Endometrium (tissue), 2 donors: ENCODE measurements around the gene CXCR4.

Experiments used
- FAIRE-seq: peaks from 2 replicates; lab custom pipeline; 2012; peaks lifted over from hg19 to GRCh38; lab: Jason Lieb, UNC
- donor health status: control.
- donor health status: control.

Gene CXCR4

DNA sequence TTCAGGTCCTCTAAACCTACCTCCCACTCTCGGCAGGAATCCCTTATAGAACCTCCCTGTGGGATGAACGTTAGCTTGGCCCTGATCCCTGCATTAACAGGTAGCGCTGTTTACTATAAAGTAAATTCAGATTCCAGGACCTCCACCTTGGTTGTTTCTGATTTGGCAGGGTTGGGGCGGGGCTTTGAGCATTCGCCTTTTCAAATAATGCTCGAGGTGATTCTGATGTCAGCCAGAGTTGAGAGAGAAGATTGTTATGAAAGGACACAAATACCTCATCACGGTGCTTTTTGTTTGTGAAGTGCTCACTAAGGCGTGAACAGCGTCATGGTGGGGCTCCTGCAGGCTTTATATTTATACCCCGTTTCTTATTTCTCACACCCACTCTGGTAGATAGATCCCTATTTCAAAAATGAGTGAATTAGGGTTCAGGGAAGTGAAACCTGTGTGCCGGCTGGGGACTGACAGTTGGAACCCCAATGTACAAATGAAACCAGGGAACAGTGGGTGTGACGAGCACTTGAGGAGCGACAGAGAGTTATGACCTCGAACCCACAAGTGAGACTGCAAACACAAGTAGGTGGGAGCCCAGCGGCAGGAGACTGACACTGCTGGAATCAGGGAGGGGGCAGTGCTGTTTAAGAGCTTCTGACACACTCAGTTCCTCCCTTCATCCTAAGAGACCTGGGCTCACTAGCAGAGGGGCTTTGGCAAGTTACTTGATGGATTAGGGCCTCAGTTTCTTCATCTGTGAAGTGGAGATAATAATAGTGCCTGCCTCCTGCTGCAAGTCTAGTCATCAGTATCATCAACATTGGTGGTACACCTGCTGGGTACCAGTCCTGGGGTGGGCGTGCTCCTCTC is 14.2 kb upstream of the CXCR4 start:
- FAIRE-seq, result no peak

DNA sequence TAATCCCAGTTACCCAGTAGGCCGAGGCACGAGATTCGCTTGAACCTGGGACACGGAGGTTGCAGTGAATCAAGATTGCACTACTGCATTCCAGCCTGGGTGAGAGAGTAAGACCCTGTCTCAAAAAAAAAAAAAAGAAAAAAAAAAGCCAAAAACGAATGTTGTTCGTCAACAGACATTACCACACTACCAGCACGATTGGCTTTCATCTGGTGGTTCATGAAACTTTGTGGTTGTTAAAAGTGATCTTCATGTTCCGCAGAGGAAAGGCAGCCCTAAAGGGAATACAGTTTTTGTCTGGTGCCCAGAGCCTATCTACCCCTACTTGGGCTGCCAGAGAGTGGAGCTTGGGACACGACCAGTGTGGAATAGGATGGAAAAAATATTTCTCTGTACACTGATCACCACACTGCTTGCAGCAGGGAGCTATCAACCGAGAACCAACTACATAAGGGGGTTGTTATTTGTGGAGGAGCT is 13.6 kb upstream of the CXCR4 start:
- no peak for FAIRE-seq

DNA sequence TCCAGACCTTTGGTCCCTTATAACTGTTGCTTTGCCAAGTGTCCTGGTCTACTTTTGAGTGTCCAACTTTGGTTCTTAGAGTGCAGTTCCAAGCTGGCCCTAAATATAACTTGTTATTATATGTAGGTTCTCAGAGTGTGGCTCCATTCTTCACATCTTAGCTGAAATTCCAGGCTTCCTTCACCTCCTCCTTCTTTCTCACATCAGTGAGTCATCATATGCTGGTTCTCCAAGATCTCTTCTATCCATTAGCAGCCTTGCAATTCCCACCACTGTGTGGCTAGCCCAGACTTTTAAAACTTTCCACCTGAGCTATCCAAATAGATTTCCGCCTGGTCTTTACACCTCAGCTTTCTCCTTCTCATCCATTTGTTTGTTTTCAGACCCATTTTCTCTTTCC is 12.6 kb upstream of the CXCR4 start:
- no peak for FAIRE-seq

DNA sequence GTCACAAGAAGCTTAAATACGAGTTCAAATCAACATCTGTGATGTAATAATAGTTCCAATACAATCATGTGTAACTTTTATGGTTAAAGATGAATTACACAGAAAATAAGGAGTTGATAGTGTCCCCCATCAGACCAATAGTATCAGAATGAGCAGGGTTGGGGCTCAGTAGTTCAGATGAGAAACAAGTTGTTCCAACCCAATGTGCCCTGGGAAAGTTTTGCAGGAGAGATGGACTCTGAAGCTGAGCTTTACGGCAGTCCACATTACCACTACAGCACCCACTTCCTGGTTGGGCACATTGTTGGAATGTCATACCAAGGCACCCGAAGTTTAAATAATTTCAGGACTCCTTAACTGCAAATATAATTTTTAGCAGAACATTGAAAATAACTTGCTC is 12.1 kb upstream of the CXCR4 start:
- no peak for FAIRE-seq

DNA sequence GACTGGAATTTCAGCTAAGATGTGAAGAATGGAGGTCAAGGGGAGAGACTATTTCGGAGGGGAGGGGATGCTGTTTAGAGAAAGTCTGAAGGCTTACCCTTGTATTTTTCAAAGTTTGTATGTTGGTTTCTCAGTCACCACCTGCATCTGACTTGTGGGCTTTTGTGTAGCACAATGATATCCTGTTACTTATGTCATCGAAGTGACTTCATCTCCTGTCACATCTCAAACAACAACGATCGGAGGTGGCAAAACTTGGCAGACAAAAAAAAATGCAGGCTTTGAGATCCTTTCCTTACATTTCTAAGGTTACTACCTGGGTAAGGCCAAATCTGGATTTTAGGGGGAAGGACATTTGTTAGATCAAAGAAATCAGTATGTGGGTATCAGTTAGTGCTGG is 11.7 kb upstream of the CXCR4 start:
- no peak for FAIRE-seq

DNA sequence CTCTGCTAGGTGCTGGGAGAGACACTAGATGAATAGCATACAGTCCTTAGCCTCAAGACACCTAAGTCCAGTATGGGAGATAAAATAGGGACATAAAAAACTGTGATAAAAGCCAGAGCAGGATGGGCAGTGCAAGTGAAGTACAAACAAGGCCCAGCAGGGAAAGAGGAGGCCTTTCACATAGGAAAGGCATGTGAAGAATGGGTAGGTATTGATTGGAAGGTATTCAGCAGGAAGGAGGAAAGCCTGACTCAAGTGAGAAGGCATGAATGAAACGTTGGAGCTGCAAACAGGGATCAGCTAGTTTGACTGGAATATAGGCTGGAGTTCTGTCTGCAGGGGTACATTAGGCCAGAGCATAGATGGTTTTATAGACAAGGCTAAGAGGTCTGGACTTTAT is 11.0 kb upstream of the CXCR4 start:
- no peak for FAIRE-seq

DNA sequence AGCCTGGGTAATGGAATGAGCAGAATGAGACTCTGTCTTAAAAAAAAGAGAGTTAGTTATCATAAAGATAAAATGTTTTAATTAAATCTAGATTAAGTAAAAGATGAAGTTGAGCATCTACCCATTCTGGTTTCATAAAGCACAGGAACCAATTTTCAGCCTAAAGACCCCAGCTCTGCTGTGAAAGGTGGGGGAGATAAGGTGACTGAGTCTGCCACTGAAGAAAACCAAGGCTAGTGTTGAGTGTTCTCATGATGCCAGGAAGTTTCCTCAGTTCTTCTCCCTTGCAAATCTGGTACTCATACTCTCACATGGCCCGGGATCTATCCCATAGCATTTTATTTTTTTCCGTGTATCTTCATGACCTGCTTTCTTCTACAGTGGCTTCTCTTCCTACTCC is 10.4 kb upstream of the CXCR4 start:
- no peak for FAIRE-seq

DNA sequence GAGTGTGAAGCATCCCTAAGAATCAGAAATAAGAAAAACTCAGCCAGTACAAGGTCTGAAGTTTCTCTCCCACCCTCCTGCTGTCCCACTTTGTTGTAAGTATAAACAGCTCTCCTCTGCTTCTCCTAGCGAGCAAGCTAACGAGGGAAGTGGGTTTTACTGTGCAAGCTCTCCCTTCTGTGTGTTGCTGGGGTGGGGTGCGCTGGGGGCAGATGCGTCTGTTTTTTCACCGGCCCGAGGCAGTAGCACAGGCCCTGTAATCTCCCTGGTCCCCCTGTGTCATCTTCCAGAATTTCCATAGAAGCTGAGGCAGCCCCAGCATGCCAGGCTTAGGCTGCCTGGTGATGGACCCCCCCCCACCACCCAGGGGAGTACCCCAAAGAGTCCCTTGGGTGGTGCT is 9.4 kb upstream of the CXCR4 start:
- FAIRE-seq, result no peak

DNA sequence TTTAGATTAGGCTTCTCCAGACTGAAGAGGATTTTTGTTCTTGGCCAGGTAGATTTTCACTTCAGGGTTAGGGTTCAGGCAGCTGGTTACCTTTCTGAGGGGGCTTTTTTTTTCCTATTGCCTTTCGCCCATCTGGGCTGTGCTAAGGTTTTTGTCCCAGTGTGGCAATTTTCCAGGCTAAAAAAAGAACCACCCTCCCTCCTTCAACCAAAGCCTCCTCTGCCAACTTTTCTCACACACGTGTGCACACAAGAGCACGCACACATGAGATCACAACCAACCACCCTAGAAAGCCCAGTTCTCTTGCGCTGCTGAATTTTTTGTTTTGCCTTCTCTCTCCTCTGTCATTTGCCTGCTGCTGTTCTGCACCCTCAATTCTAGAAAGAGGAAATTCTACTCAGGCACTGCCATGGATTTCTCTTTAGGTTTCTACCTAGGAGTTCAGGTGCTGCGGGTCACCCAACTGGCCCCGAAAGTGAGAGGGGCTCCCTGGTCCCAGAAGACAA is 8.5 kb upstream of the CXCR4 start:
- no peak for FAIRE-seq

DNA sequence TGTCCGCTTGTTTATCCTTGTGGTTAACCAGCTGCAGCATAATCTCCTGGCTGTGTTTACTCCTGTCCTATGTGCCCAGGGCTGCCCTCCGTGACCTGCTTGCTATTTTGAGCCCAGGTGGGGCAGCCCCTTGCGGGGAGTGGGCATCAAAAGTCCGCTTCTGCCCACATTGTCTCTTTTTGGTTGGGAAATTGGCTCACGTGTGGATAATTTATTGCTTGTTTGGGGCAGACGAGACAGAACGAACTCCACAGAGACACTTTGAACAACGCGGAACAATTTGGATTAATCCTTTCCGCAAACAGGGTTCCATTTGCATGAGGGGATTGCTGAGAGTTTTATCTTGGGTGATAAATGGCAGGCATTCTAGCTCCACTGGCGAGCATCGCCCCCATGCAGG is 8.1 kb upstream of the CXCR4 start:
- FAIRE-seq, result no peak

DNA sequence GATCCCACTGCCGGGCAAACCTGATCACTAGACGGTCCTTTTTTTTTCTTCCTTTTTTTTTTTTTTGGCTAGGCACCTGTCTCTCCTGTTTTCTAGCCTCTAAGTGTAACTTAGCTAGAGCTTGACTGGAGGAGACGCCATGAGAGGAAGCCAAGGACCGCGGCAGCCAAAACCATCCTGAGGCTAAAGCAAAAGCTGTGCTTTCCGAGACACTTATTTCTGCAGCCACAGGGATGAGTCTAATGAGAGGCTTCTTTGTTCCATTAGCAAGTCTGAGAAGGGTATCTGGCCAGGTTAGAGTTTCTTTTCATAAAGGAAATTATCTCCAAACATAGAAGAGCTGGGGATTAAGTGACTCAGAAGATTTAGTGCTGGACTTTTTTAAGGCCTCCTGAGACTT is 7.3 kb upstream of the CXCR4 start:
- FAIRE-seq, result no peak

DNA sequence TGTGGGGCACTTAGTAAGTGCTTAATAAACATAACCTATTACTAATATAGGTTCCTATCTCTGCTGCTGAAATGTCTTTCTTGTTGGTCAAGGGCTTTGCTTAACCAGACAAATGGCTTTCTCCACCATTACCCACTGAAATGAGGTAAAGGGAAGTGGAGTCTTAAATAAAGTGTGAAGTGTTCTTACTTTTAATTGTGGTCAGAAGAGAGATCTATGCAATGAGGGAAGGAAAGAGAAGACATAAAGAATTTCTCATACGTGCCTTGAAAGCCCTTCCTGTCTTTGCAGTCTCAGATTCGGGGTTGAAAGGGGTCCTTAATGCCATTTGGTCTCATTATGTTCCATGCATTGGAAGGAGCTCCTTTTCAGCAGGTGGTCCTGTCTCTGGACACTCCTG is 6.9 kb upstream of the CXCR4 start:
- no peak for FAIRE-seq

DNA sequence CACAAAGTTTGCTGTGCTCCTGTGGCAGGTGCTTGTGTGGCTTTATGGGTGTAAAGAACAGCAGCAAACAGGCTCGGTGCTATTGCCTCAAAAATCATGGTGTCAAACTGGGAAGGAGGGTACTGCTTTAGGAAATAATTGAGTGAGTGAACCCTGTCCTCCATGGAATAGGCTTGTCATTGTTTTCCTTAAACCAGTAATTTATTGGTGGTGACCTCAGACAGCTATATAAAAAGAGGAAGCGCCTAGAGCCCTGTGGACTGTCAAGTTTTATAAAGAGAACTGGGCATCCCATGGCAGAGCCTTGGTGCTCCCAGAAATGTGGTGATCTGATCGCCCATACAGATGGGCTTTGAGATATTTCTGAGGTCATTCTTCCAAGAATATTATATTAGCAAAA is 4.7 kb upstream of the CXCR4 start:
- no peak for FAIRE-seq

DNA sequence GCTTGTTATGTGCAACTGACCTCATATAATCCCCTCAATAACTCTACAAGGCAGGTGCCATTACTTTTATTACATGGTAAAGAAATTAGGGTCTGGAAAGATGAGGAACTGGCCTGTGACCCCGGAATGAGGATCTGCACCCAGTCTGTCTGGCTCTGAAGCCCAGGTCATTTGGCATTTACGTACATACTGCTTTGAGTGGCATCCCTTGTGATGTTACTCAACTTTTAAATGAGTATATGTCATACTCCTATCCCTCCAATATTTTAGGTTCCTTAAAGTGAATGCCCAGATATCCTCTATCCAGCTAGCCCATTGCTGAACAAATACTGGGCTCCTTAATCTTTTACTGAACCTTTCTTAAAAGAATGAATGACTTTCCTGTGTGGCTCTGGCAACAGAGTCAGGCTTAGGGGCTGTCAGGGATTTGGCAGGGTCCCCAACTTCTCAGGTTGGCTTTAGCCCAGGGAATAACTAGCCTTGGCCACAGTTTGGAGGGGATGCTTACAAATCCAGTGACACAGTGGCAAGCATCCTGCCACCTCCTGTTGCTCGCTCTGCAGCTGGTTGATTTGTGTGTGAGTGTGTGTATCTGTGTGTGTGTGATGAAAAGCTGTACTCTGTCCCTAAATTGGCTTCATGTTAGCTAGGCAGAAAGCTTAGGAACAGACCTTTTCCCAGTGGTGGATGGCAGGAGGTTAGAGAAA is 3.4 kb upstream of the CXCR4 start:
- FAIRE-seq, result no peak

DNA sequence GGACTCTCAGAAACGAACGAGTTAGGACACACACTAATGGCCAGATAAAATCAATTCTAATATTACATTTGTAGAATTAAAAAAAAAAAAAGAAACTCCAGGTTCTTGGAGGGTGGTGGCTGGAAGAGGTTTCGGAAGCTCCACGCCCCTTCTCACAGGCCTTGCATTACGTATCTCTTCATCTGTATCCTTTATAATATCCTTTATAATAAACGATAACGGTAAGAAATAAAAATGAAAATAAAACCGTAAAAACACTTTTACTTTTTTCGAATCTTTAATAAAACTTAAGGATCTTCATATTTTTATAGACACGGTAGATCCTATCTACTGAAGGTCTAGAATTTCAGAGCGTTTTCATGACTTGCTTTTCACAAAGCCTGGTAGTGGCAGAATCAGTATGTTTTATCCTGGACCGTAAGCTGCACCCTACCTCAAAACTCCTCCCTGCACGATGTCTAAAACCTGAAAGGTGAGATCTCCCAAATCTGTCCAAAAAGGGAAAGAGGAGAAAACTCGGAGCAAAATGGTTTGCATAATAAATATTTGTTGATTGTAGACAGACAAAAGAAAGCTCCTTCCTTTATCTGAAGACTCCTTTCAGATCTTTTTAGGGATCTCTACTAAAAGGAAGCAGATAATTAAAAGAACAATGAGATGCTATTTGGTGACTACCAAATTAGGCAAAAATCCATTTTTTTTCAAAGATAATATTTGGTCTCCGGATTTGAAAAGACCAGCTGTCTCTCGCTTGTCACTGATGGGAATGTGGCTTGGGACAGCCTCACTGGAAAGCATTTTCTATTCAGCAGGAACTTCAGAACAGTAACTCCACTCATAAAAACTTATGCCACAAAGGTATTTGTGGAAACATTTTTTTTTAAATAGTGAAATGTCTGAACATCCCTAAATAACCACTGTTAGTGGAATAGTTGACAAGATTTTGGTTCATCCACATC is 2.0 kb upstream of the CXCR4 start:
- FAIRE-seq, result no peak

DNA sequence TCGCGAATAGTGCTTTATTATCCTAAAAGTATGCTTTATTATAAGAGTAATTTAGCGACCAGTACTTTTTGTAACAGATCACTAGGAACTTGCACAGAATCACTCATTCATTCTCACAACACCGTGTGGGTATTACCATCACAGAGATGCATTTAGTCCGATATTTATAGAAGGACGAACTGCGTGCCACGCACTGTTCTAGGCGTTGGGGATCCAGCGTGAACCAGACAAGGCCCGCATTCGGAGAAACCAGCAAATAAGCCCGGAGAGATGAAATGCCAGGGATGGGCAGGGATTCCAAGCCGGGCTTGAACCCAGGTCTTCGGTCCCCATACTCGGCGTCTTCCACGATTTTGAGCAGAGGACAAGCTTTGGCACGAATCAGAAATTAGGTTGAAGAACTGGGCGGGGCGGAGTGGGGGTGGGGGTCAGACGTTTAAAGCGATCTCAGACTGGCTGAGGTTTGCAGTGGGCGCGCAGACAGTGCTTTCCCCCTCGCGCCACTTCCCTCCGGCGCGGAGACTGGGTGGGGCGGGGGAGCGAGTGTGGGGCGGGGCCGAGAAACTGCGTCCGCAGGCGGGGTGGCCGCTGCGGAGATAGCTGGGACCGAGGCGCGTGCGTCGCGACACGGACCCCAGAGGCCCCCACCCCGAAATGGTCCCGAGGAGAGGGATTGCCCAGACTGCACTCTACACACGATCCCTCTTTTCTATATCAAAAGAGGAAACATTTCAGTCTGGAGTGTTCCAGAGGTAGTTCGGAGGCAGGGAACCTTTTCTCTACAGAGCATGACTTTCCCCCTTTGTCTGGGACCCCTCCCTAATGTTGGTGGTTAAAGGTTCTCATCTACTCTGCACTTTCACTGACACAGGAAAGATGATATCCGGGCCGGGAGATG is 1.1 kb upstream of the CXCR4 start:
- FAIRE-seq, result no peak

DNA sequence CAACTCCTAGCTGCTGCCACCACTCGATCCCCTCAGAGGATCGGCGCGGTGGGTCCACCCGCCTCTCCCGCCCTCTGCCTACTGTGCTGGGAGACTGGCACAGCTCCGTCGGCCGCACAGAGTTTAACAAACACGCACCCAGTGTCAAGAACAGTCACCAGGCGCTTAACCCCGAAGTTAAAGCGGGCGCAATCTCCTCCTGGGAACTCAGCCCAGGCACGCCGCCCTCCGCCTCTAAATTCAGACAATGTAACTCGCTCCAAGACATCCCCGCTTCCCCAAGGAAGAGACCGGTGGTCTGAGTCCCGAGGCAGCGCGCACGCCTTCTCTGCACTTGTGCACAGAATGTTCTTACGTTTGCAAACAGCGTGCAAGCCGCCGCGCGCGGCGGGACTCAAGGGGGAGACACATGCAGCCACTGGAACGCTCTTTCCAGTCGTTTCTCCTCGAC is 533 bp downstream of the CXCR4 start:
- no peak for FAIRE-seq

DNA sequence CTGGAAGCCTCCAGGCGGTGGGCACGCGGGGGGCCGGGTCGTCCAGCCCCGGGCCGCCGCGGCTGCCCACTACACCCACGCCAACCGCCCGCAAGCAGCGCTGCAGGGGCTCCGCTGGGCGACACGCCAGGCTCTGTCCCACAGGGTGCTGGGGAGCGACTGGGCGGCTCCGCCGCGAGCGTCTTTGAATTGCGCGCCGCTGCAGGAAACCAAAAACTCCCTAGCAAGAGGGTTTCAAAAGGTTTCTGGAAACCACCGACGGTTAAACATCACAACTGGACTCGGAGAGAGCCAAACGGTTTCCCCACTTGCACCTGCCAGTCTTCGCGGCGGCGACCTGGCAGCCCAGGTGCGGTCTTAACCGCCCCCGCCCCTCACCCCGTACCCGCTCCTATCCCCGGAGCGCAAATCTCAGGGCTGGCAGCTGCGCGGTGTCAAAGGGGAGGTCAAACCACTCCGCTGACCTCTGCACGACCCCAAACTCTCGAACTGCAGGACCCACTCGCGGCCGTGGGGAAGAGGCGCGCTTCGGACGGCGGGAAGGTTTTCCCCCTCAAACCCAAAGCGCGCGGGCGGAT is 1.0 kb downstream of the CXCR4 start:
- no peak for FAIRE-seq

DNA sequence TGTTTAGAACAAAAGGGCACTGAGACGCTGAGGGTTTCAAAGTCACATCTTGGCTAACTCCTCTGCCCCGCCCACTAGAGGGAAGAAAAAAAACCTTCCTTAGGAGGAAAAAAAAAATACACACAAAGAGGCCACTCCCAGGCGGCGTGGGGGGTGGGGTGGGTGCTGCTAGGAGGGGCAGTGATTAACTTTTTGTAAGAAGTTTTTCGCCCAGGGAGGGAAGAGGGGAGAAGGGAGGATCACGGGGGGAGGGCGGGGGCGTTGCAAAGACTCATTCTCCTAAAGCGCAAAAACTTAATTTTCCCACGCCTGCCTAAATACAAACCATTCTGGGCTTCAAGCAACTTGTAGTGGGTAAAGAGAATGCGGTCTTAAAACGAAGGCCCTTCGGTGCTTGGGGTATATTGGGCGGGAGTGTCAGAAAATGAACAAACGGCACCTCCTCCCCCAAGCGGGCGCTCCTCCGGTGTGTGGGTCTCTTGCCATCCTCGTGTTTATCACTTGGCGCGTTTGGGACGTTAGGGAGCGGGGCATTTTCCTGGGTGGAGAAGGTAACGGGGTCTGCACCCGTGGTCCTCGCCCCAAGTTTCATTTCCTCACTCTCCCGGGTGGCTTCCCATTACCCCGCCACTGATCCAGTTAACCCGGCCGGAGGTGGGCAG is 1.7 kb downstream of the CXCR4 start:
- FAIRE-seq, result no peak

DNA sequence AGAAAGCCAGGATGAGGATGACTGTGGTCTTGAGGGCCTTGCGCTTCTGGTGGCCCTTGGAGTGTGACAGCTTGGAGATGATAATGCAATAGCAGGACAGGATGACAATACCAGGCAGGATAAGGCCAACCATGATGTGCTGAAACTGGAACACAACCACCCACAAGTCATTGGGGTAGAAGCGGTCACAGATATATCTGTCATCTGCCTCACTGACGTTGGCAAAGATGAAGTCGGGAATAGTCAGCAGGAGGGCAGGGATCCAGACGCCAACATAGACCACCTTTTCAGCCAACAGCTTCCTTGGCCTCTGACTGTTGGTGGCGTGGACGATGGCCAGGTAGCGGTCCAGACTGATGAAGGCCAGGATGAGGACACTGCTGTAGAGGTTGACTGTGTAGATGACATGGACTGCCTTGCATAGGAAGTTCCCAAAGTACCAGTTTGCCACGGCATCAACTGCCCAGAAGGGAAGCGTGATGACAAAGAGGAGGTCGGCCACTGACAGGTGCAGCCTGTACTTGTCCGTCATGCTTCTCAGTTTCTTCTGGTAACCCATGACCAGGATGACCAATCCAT is 2.7 kb downstream of the CXCR4 start:
- FAIRE-seq, result no peak
